Fibroblast of the aortic adventitia (primary cell): Measurements from ENCODE around the gene NUDT5. TPM values are rescaled to one million over a fixed set of nuclear protein-coding genes. Genes with fewer than 3 reads are reported as not detected.
"Not testable (repeated sequence)": the region's sequence is repeated elsewhere in the genome, so short reads cannot be mapped to it uniquely, and the experiment has no call there.

Experiments used
- DNase-seq: peaks from one replicate; pipeline ENCODE4 v3.0.0-alpha.2; 2010; ENCODE audit warnings: low read depth
- H3K4me3 ChIP-seq: 2 replicates; pipeline ENCODE4 v1.5.1; 2011; ENCODE audit warnings: low read depth, mild to moderate bottlenecking, control low read depth, low read length, moderate library complexity
- CTCF ChIP-seq: IDR thresholded peaks from 2 replicates; pipeline ENCODE4 v1.5.1; 2011; ENCODE audit warnings: mild to moderate bottlenecking, low read length, control low read depth, inconsistent platforms; ENCODE audit not compliant: insufficient read depth
- total RNA-seq: library from RNA; depleted of rRNA; stranded (reverse); fragments of >200 nt; gene quantifications from 2 replicates; pipeline ENCODE4 v1.2.3, GENCODE V29; 2012; ENCODE audit warnings: low replicate concordance

NUDT5 gene
- total RNA-seq, 1 donor, result 63.9 TPM

DNA sequence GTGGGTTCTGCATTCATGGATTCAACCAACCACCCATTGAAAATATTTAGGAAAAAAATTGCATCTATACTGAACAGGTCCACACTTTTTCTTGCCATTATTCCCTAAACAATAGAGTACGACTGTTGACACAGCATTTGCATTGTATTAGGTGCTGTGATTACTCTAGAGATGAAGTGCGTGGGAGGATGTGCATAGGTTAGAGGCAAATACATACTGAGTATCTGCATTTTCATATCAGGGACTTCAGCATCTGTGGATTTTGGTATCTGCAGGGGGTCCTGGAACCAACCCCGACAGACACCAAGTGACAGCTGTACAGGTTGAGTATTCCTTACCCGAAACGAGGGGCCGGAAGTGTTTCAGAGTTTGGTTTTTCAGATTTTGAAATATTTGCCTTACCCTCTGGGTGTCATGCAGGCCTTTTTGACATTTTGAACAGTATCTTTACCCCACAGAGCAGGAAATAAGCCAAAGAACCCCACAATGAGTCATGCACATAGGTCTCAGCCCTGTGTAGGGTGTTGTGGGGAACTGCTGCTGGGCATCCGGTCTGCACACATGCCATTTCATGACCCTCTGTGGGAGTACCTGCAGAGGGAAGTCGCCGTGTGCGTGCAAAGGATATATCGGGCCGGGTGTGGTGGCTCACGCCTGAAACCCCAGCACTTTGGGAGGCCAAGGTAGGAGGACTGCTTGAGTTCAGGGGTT, 14.5 kb downstream of the NUDT5 start:
- TF ChIP-seq CTCF, result no peak
- H3K4me3 ChIP-seq, result no peak overlapping the region
- DNase-seq, result no peak

DNA sequence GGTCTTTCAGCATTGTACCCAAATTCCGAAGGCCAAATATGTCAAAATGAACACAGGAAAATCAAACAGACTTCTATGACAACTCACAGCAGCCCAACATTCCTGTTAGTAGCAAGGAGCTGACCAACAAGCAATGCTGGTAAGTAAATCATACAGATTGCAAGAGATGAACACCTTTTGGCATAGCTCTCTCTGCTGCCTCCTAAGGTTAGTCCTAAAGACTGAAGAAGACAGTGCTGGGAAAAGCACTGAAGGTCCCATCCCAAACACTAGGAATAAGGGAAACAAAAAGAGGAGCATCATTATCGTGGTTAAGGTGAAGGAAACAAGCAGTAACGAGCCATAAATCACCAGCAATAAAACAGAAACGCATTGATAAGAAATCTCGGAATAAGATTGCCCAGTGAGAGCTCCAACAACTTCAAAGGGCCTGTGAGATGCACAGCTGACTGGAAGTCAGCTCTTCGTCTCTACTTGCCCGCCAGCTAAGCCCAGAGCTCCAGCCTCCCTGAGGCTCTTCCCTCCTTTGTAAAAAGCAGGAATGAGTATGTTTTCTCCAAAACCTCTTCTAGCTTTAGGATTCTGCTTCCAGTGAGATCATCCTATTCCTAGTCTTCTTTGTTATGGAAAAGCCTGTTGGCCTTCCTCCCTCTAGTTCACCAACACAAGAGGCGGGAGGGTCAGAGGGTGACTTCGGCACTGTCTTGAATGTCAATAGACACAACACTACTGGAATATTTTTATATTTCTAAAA, 15.3 kb downstream of the NUDT5 start:
- DNase-seq, result no peak
- TF ChIP-seq CTCF, result no peak
- H3K4me3 ChIP-seq, result no peak overlapping the region

- no peak for TF ChIP-seq CTCF
- no peak overlapping the region for H3K4me3 ChIP-seq
- DNase-seq, result no peak
These were observed 16.0 kb downstream of the NUDT5 start for GRCh38 chr10:12179606-12180170.

DNA sequence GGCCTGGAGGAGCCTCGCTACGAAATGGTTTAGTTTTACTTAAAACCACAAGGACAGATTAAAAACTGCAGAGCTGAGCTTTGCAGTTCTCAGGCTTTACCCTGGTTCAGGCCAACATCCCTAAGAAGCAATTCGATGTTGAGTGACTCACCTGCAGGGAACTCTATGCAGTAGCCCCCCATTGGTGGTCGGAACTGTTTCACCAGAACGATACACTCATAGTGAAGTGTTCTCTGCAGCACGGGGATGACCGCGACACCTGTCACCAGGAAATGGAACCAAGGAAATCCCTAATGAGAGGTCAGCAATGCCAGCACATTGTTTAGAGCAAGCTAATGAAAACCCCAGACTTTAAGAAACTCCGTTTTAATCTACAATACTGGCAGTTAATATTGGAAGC, 18.0 kb downstream of the NUDT5 start:
- H3K4me3 ChIP-seq, result no peak overlapping the region
- TF ChIP-seq CTCF, result no peak
- DNase-seq, result no peak

DNA sequence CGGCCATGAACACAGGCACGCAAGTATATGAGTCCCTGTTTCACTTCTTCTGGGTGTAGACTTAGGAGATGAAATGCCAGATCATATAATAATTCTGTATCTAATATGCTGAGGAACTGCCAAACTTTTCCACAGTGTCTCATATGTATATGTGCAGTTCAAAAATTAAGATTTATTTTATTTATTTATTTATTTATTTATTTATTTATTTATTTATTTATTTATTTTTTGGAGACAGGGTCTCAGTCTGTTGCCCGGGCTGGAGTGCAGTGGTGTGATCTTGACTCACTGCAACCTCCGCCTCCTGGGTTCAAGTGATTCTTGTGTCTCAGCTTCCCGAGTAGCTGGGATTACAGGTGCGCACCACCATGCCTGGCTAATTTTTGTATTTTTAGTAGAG, 24.2 kb downstream of the NUDT5 start:
- H3K4me3 ChIP-seq, DNase-seq: not testable (repeated sequence)

- no peak for TF ChIP-seq CTCF
- no peak for DNase-seq
- no peak overlapping the region for H3K4me3 ChIP-seq
These were observed 29.5 kb downstream of the NUDT5 start for GRCh38 chr10:12165999-12166775.

- DNase-seq, result no peak
- TF ChIP-seq CTCF, result no peak
- H3K4me3 ChIP-seq, result no peak overlapping the region
These were observed 30.7 kb downstream of the NUDT5 start for GRCh38 chr10:12165036-12165435.
